GM10248 (cell line): Measurements from ENCODE around the gene ACVR2B.

Experiments used
- CTCF ChIA-PET: fragments of 300-600 bp; sonication (Branson Sonifier 250); formaldehyde crosslinking; extraction: SDS; loops from one replicate; lab custom pipeline; 2021; ENCODE audit warnings: antibody characterized with exemption; lab: Yijun Ruan, JAX
- POLR2A ChIA-PET: fragments of 350-650 bp; sonication (Branson Sonifier 250); formaldehyde crosslinking; extraction: SDS; loops from one replicate; lab custom pipeline; 2020; ENCODE audit warnings: antibody characterized with exemption; lab: Yijun Ruan, JAX
- DNase-seq: peaks from one replicate; pipeline ENCODE4 v3.0.0; 2012; ENCODE audit errors: extremely low spot score
- CTCF ChIP-seq: IDR thresholded peaks from 2 replicates; pipeline ENCODE4 v1.5.1; 2012; ENCODE audit warnings: mild to moderate bottlenecking, low read depth; ENCODE audit errors: extremely low read depth, missing control alignments, control extremely low read depth

Gene ACVR2B

GRCh38 chr3:38515367-38515766 lies 61.7 kb downstream of the ACVR2B start:
- DNase-seq = no peak
- no peak for TF ChIP-seq CTCF
- ChIA-PET CTCF (interaction anchor here (0.6 to 2.3 kb wide), 5 partner anchors 19 to 515 kb away, joined by 3 to 10 read pairs (median 3); partner anchors contain the start of gene EXOG), POLR2A (no interaction called here)

GRCh38 chr3:38516669-38517068 lies 63.0 kb downstream of the ACVR2B start:
- ChIA-PET POLR2A (no interaction called here), CTCF (interaction anchor here (1.1 to 1.3 kb wide), 2 partner anchors 218 to 513 kb away, joined by 3 read pairs; no protein-coding TSS in a partner anchor)
- DNase-seq = no peak
- TF ChIP-seq CTCF = no peak

GRCh38 chr3:38519000-38519399 lies 65.3 kb downstream of the ACVR2B start:
- ChIA-PET CTCF (interaction anchor here (0.9 to 5.0 kb wide), 9 partner anchors 9 to 481 kb away, joined by 3 to 106 read pairs (median 9); partner anchors contain the start of gene EXOG), POLR2A (no interaction called here)
- no peak for DNase-seq
- TF ChIP-seq CTCF = no peak

GRCh38 chr3:38519651-38520050 lies 66.0 kb downstream of the ACVR2B start:
- ChIA-PET POLR2A (no interaction called here), CTCF (interaction anchor here (1.3 to 5.0 kb wide), 9 partner anchors 10 to 174 kb away, joined by 3 to 106 read pairs (median 22); partner anchors contain the start of gene EXOG)
- no peak for DNase-seq
- no peak for TF ChIP-seq CTCF

GRCh38 chr3:38521391-38521987 lies 67.8 kb downstream of the ACVR2B start:
- peak; percentile 72 for DNase-seq
- TF ChIP-seq CTCF = peak; percentile 95
- ChIA-PET POLR2A (no interaction called here), CTCF (interaction anchor here (0.6 to 5.0 kb wide), 61 partner anchors 9 to 1785 kb away, joined by 3 to 106 read pairs (median 4); partner anchors contain the start of gene EXOG)

GRCh38 chr3:38522002-38522401 lies 68.3 kb downstream of the ACVR2B start:
- POLR2A ChIA-PET = no interaction called here
- no peak for TF ChIP-seq CTCF
- DNase-seq = no peak
- CTCF ChIA-PET = interaction anchor here (0.6 to 5.0 kb wide), 58 partner anchors 8 to 1784 kb away, joined by 3 to 106 read pairs (median 4); partner anchors contain the start of gene EXOG
